COLO829 (cell line): ENCODE measurements around the gene KRT40.
A peak's percentile ranks its signal among the peaks of the same experiment; 100 is the strongest.

Experiments
- DNase-seq: peaks from one replicate; pipeline ENCODE4 v3.0.0; 2012; ENCODE audit warnings: low spot score

Gene KRT40

DNA sequence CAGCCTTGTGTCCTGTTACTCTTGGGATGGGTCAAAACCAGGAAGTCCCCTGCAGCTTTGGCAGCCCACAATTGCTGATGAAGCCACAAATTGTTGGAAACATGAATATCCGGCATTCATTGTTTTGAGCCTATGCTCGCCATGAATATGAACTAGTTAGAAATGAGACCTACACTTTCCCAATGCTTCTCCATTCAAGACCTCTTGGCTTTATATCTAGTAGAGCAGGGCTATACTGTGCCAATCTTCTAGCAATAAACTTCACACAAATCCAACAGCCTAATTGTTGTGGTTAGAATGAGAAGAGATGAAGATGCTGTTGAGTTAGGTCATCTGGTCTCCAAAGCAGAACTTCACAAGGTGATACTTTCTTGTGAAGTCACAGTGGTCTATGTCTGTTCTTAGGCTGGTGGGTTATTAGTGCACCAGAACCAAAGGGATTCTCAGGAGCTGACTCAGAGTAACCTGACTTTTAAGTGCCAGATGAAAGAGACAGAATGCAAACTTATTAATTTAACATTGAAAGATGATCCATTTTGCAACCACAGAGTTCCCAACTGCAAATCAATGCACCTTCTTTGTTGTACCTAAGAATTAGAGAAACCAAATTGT is 33.0 kb downstream of the KRT40 start:
- DNase-seq: no peak

DNA sequence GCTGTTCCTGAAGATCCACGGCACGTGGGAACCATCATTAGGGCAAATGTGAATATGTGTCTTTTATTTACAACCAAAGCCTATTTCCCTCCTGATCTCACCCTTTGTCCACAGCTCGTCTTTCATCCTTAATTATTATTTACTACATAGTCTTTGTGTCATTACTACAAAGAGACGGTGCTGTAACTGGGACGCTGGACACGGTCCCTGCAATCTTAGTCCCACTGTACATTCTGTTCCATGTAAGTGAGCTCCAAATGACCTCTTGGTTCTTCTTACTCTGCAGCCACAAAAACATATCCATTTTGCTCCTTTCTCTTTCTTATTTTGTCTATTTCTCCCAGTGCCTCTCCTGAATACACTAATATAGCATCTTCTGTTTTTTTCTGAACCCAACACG is 34.0 kb downstream of the KRT40 start:
- no peak for DNase-seq

GRCh38 chr17:40949418-40949817 is 34.7 kb downstream of the KRT40 start:
- DNase-seq: no peak

DNA sequence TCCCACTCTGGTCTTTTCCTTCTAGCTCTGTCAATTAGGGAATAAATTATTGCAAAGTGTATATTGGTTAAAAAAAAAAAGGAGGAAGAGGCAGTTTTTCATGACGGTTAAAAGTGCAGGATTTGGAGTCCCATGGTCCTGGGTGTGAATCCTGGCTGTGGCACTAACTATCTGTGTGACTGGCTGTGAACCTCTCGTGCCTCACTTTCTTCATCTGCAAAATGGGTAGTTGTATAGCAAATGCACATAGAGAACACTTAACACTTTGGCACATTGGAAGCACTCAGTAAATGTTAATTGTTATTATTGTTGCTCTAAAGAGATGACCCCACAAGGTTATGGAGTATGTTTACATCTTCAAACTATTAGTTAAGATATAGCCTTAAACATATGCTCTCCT is 36.2 kb downstream of the KRT40 start:
- DNase-seq: no peak

GRCh38 chr17:40945414-40945813 is 38.7 kb downstream of the KRT40 start:
- DNase-seq: peak; percentile 61

DNA sequence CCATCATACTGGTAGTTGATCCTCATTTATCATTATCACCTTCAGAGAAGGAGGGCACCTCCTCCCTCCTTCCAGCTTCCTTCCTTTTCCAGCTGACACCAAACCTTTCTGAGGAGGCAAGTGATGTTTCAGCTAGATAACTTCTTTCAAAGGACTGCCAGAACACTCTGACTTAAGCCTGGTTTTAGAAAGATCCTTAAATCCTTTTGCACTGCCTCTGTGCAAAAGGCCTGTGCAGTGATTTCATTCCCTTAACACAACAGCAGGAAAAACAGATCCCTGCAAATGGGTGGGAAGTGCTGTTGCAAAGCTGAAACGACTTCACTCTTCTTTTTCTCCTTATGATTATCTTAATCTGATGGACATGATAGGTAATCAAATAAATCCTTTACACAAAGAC is 39.6 kb downstream of the KRT40 start:
- DNase-seq: no peak

GRCh38 chr17:40942553-40942952 is 41.6 kb downstream of the KRT40 start:
- no peak for DNase-seq

- DNase-seq: no peak
Observed at GRCh38 chr17:40940266-40940665, 43.9 kb downstream of the KRT40 start.

GRCh38 chr17:40938981-40939380 is 45.1 kb downstream of the KRT40 start:
- no peak for DNase-seq

DNA sequence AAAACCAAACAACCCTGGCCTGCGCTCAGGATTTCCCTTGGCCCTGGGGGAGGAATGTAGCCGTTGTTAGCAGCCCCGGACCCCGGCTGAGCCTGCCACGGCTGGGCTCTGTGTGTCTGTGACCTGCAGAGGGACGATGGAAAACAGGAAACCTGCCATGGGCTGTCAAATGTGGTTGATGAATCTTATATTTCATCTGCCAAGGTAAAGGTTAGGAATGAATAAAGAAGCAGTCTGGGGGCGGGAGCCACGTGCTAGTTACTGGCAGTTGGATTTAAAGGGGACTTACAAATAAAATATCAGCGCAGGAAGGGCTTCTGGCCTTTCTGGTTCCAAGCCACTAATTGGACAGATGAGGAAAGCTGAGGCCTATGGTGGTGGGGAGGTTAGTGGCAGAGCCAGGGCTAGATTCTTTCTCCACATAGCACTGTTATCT is 46.7 kb downstream of the KRT40 start, which contains the start of gene KRT23:
Gene KRT23, minus strand, starts transcription at position 263 of the 436 bp plus-strand sequence. CDS start 1,043 bp downstream, outside the sequence.
- DNase-seq: peak; percentile 29

DNA sequence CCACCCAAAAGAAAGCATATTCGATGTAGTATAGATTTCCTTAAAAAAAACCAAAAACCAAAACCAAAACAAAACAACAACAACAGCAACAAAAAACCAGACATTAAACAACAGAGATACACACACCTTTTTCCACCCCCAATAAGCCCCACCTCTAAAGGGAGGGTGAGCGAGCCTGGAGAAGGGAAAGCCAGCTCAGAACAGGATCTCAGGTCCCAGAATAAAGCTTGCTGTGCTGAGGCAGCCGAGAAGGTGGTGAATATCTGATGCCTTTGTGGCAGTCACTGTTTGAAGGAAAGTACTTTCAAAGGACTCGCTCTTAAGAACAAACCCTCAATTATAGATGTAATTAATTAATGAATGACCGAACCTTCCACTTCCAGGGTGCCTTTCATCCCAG is 47.1 kb downstream of the KRT40 start:
- DNase-seq: no peak

DNA sequence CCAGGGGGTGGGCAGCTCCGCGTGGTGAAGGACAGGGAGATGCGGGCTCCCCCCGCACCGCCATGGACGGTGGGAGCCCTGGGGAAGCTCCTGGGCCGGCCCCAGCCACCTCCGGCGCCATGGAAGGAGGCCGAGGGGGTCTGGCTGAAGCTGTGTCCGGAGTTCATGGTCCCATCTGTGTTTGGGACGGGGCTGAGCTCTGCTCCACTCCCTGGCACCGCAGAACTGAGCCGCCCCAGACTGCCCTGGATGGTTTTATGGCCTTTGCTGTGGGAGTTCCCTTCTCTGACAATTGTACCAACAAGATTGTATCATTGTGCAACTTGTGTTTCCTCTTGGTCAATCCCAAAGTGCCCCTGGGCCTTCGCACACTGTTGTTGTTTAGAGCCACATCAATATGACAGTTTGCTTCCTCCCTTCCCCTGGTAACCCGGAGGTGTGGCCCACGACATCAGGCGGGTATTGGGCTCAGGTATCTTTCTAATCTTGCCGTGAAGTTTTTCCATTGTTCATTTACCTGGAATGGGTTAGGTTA is 47.6 kb downstream of the KRT40 start:
- no peak for DNase-seq

DNA sequence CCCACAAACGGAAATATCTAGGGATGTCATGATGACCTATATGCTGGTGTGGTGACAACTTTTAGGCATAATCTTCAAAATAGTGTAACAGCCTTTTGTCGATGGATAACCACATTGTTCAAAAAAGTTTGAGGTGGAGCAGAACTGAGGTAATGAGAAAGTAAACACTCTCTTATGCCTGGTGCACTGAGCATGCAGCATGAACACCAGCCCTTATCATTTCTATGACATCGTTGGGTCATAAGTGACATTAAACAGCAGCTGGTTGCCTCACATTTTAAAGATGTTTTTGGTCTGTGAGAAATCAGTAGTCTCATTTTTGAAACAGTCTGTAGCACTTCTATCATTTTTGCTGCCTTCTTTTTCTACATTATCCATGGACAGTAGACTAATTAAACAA is 48.5 kb downstream of the KRT40 start:
- DNase-seq: no peak

GRCh38 chr17:40932608-40933007 is 51.5 kb downstream of the KRT40 start:
- peak; percentile 80 for DNase-seq

- DNase-seq: peak; percentile 69
Observed at GRCh38 chr17:40931311-40931710, 52.8 kb downstream of the KRT40 start.
